ENCODE data around the gene PDIK1L.

GRCh38 chr1:26126321-26127084 is 14.9 kb downstream of the PDIK1L start:
- no peak for TF ChIP-seq CTCF (IDR thresholded peaks at IDR 0.05; ENCODE audit: insufficient read depth, low read depth, low read length)
- TF ChIP-seq EZH2 (IDR thresholded peaks at IDR 0.05; ENCODE audit: insufficient read depth, low read length) = no peak
